ENCODE results near the gene DBNDD2.

DBNDD2 gene

DNA sequence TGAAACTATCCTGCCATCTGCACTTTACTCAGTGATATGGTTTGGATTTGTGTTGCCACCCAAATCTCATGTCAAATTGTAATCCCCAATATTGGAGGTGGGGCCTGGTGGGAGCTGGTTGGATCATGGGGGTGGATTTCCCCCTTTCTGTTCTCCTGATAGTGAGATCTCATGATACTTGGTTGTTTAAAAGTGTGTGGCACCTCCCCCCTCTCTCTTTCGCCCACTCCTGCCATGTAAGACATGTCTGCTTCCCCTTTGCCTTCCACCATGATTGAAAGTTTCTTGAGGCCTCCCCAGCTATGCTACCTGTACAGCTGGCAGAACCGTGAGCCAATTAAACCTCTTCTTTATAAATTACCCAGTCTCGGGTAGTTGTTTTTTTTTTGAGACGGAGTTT is 25.9 kb downstream of the DBNDD2 start:
- Histone ChIP-seq H3K27ac (ENCODE audit: low read depth, low read length) (peak overlapping the region; percentile 92; the same call in 1 of the 2 replicates), H3K27me3 (ENCODE audit: low read length) (no peaks in the 10 kb centered on the region), H4K20me1 (ENCODE audit: low read depth, low read length) (no peaks in the 10 kb centered on the region), H3K36me3 (ENCODE audit: low read length) (no peaks in the 10 kb centered on the region), H3K9me3 (ENCODE audit: insufficient read depth, low read length) (no peaks in the 10 kb centered on the region), H3K4me3 (ENCODE audit: insufficient read depth, low read length, poor library complexity, severe bottlenecking) (no peak overlapping the region), H2AFZ (ENCODE audit: low read depth, low read length, severe bottlenecking) (no peak overlapping the region), H3F3A (ENCODE audit: insufficient read depth) (peaks cover 32% of the 10 kb centered on the region), H3K9ac (ENCODE audit: low read length) (no peak overlapping the region), H3K4me2 (ENCODE audit: low read depth, low read length, poor library complexity, severe bottlenecking) (no peak overlapping the region), H3K79me2 (ENCODE audit: insufficient read depth, low read length) (no peaks in the 10 kb centered on the region), H3K9me2 (replicated peaks; ENCODE audit: insufficient read depth, low read length) (no peaks in the 10 kb centered on the region)
- TF ChIP-seq EZH2phosphoT487 (conservative IDR thresholded peaks at IDR 0.05; ENCODE audit: low read length) = no peak
- TF ChIP-seq, protein P1, sequence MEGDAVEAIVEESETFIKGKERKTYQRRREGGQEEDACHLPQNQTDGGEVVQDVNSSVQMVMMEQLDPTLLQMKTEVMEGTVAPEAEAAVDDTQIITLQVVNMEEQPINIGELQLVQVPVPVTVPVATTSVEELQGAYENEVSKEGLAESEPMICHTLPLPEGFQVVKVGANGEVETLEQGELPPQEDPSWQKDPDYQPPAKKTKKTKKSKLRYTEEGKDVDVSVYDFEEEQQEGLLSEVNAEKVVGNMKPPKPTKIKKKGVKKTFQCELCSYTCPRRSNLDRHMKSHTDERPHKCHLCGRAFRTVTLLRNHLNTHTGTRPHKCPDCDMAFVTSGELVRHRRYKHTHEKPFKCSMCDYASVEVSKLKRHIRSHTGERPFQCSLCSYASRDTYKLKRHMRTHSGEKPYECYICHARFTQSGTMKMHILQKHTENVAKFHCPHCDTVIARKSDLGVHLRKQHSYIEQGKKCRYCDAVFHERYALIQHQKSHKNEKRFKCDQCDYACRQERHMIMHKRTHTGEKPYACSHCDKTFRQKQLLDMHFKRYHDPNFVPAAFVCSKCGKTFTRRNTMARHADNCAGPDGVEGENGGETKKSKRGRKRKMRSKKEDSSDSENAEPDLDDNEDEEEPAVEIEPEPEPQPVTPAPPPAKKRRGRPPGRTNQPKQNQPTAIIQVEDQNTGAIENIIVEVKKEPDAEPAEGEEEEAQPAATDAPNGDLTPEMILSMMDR (IDR thresholded peaks at IDR 0.05; ENCODE audit: insufficient read depth, low read length, poor library complexity, severe bottlenecking) = no peak

DNA sequence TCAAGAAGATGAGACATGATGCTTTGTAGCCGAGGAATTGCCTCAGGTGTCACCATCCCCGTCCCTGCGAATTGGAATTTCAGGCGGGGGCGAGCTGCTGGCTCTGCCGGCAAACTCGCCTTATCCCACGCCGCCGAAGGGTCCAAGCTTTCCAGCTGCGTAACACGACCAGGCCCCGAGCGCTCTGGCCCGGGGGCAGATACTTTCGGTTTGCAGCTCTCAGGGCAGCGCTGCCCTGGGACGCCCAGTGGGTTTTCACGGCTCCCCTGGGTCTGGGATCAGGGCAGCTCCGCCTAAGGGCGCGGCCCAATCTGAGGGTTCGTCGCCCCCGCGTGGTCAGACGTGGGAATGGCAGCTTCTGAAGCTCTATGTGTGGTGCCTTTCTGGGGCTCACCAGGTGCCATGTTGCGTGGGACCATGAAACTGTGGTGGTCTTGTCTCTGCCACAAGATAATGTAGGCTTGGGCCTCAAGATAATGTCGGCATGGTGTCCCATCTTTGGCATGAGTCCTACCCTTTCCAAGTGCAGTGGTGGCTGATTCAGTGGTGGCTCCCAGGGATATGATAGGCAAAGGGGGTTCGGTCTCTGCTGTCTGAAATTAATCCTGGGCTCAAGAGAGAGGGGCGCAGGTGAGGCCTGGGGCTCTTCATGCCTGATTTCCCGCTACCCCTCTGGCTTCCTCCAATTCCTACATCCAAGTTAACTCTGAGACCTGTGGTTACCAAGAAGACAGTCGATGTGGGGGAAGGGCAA is 28.8 kb downstream of the DBNDD2 start:
- Histone ChIP-seq H2AFZ (ENCODE audit: low read depth, low read length, severe bottlenecking) (peak overlapping the region; percentile 77), H3K27ac (ENCODE audit: low read depth, low read length) (no peak overlapping the region), H3F3A (ENCODE audit: insufficient read depth) (peaks cover 21% of the 10 kb centered on the region), H3K36me3 (ENCODE audit: low read length) (no peaks in the 10 kb centered on the region), H3K9me2 (replicated peaks; ENCODE audit: insufficient read depth, low read length) (no peaks in the 10 kb centered on the region), H3K27me3 (ENCODE audit: low read length) (no peaks in the 10 kb centered on the region), H4K20me1 (ENCODE audit: low read depth, low read length) (no peaks in the 10 kb centered on the region), H3K4me2 (ENCODE audit: low read depth, low read length, poor library complexity, severe bottlenecking) (peak overlapping the region; percentile 72), H3K4me3 (ENCODE audit: insufficient read depth, low read length, poor library complexity, severe bottlenecking) (peak overlapping the region; percentile 45), H3K79me2 (ENCODE audit: insufficient read depth, low read length) (no peaks in the 10 kb centered on the region), H3K9ac (ENCODE audit: low read length) (peak overlapping the region; percentile 49), H3K9me3 (ENCODE audit: insufficient read depth, low read length) (no peaks in the 10 kb centered on the region)
- TF ChIP-seq, protein P1 (IDR thresholded peaks at IDR 0.05; ENCODE audit: insufficient read depth, low read length, poor library complexity, severe bottlenecking) = peak; percentile 83
- TF ChIP-seq EZH2phosphoT487 (conservative IDR thresholded peaks at IDR 0.05; ENCODE audit: low read length) = no peak

DNA sequence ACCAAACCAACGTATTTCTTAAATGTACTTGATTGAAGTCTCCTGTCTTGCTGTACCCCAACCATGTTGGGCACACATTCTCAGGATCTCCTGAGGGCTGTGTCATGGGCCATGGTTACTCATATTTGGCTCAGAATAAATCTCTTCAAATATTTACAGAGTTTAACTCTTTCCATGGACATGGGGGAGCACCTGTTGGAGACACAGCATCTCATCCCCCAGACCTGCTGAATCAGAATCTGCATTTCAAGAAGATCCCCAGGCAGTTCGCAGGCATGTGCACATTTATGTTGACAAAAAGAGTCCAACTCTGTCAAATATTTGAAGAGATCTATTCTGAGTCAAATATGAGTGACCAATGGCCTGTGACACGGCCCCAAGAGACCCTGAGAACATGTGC is 32.3 kb downstream of the DBNDD2 start:
- Histone ChIP-seq H3K4me2 (ENCODE audit: low read depth, low read length, poor library complexity, severe bottlenecking) (no peak overlapping the region), H3K27me3 (ENCODE audit: low read length) (no peaks in the 10 kb centered on the region), H3K4me3 (ENCODE audit: insufficient read depth, low read length, poor library complexity, severe bottlenecking) (no peak overlapping the region), H3K36me3 (ENCODE audit: low read length) (no peaks in the 10 kb centered on the region), H3K27ac (ENCODE audit: low read depth, low read length) (no peak overlapping the region), H4K20me1 (ENCODE audit: low read depth, low read length) (no peaks in the 10 kb centered on the region), H3F3A (ENCODE audit: insufficient read depth) (peaks cover 4% of the 10 kb centered on the region; the same call in 1 of the 2 replicates), H3K9me3 (ENCODE audit: insufficient read depth, low read length) (no peaks in the 10 kb centered on the region), H2AFZ (ENCODE audit: low read depth, low read length, severe bottlenecking) (no peak overlapping the region), H3K79me2 (ENCODE audit: insufficient read depth, low read length) (no peaks in the 10 kb centered on the region), H3K9me2 (replicated peaks; ENCODE audit: insufficient read depth, low read length) (no peaks in the 10 kb centered on the region), H3K9ac (ENCODE audit: low read length) (no peak overlapping the region)
- TF ChIP-seq, protein P1 (IDR thresholded peaks at IDR 0.05; ENCODE audit: insufficient read depth, low read length, poor library complexity, severe bottlenecking) = no peak
- no peak for TF ChIP-seq EZH2phosphoT487 (conservative IDR thresholded peaks at IDR 0.05; ENCODE audit: low read length)

Data from SU-DHL-6 (cell line).